Suprapubic skin (tissue), 4 donors: ENCODE data around the gene PRKN. TPM values are rescaled to one million over a fixed set of nuclear protein-coding genes. Genes with fewer than 3 reads are reported as not detected.
A peak's percentile ranks its signal among the peaks of the same experiment; 100 is the strongest.

Experiments used
- DNase-seq, 2 donors: peaks; one replicate each; pipeline ENCODE4 v3.0.0-alpha.2; 2019; ENCODE audit warnings: low spot score in 2 of 2
- H3K27ac ChIP-seq: fragments of 200-600 bp; sonication (generic); one replicate; pipeline ENCODE4 v1.5.1; 2019
- H3K27me3 ChIP-seq: fragments of 200-600 bp; sonication (generic); one replicate; pipeline ENCODE4 v1.5.1; 2019
- H3K36me3 ChIP-seq: fragments of 200-600 bp; sonication (generic); one replicate; pipeline ENCODE4 v1.5.1; 2019
- H3K4me1 ChIP-seq: fragments of 200-600 bp; sonication (generic); one replicate; pipeline ENCODE4 v1.5.1; 2019
- H3K4me3 ChIP-seq: fragments of 200-600 bp; sonication (generic); one replicate; pipeline ENCODE4 v1.5.1; 2019; ENCODE audit warnings: mild to moderate bottlenecking
- H3K9me3 ChIP-seq: fragments of 200-600 bp; sonication (generic); one replicate; pipeline ENCODE4 v1.5.1; 2019
- EP300 ChIP-seq: sonication (generic); formaldehyde crosslinking; IDR thresholded peaks from one replicate; pipeline ENCODE4 v1.6.1; 2017; ENCODE audit warnings: antibody characterized with exemption
- POLR2A ChIP-seq, 2 donors: fragments of 450-650 bp; IDR thresholded peaks; one replicate each; pipeline ENCODE4 v1.6.1; 2017; ENCODE audit warnings: antibody characterized with exemption in 2 of 2, mild to moderate bottlenecking in 2 of 2, moderate library complexity in 2 of 2
- POLR2AphosphoS5 ChIP-seq, 3 donors: sonication (generic); formaldehyde crosslinking; IDR thresholded peaks; one replicate each; pipeline ENCODE4 v1.6.1; 2017; ENCODE audit warnings: antibody characterized with exemption in 3 of 3
- WGBS: methylation state at CpG from one replicate; pipeline ENCODE4 v1.1.5; 2018; 5-methylcytosine and 5-hydroxymethylcytosine counted together
- total RNA-seq, 4 donors: library from RNA; depleted of rRNA; stranded (reverse); fragments of >200 nt; gene quantifications; one replicate each; pipeline ENCODE4 v1.1.0, GENCODE V29; 2016
- TF ChIP-seq, protein P1 (sequence below), 2 donors: fragments of 200-600 bp in 1 of 2; fragments of 450-650 bp in 1 of 2; sonication (generic) in 1 of 2; IDR thresholded peaks; one replicate each; pipeline ENCODE4 v1.5.1; 2016 to 2019; ENCODE audit warnings: antibody characterized with exemption in 2 of 2, mild to moderate bottlenecking in 1 of 2, moderate library complexity in 1 of 2

PRKN gene
- total RNA-seq, 4 donors from 2014 or later, result 7.2 to 22.8 (median 14.4) TPM

DNA sequence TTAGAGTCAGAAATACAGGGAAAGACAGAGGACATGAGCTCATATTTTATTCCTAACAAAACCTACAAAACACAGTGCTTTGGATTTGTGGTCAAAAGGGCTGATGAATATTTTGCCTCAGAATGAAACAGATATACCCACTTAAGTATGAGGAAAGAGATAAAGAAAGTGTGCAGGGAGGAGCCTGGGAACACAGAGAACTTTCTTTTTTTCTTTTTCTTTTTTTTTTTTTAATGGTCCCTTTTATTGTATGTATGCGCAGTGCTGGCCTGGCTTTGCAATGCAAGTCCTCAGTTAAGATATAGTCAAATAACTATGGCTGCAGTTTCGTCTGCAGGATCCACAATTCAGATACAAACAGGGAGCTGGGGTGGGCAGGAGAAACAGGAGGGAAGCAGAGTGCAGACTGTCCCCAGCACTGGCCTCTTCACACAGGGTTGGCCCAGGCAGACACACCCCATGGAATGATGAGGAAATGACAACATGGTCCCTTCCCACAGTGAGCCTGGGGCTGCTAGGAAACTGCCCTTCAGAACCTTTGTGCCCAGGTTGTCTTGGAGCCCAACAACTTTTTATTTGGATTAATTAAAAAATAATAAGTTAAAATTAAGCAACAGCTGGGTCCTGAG is 823.9 kb downstream of the PRKN start:
- Histone ChIP-seq H3K4me3 (no peak overlapping the region), H3K9me3 (no peaks in the 10 kb centered on the region), H3K4me1 (no peaks in the 10 kb centered on the region), H3K27ac (no peak overlapping the region), H3K27me3 (no peaks in the 10 kb centered on the region), H3K36me3 (no peaks in the 10 kb centered on the region)
- WGBS, result 88% methylated on average over 2 of the region's 2 CpGs
- TF ChIP-seq, protein P1, sequence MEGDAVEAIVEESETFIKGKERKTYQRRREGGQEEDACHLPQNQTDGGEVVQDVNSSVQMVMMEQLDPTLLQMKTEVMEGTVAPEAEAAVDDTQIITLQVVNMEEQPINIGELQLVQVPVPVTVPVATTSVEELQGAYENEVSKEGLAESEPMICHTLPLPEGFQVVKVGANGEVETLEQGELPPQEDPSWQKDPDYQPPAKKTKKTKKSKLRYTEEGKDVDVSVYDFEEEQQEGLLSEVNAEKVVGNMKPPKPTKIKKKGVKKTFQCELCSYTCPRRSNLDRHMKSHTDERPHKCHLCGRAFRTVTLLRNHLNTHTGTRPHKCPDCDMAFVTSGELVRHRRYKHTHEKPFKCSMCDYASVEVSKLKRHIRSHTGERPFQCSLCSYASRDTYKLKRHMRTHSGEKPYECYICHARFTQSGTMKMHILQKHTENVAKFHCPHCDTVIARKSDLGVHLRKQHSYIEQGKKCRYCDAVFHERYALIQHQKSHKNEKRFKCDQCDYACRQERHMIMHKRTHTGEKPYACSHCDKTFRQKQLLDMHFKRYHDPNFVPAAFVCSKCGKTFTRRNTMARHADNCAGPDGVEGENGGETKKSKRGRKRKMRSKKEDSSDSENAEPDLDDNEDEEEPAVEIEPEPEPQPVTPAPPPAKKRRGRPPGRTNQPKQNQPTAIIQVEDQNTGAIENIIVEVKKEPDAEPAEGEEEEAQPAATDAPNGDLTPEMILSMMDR (IDR thresholded peaks at IDR 0.05), result no peak
- no peak for TF ChIP-seq POLR2A (IDR thresholded peaks at IDR 0.05)
- TF ChIP-seq EP300, result no peak
- no peak for TF ChIP-seq POLR2AphosphoS5 (IDR thresholded peaks at IDR 0.05)
- no peak for DNase-seq

DNA sequence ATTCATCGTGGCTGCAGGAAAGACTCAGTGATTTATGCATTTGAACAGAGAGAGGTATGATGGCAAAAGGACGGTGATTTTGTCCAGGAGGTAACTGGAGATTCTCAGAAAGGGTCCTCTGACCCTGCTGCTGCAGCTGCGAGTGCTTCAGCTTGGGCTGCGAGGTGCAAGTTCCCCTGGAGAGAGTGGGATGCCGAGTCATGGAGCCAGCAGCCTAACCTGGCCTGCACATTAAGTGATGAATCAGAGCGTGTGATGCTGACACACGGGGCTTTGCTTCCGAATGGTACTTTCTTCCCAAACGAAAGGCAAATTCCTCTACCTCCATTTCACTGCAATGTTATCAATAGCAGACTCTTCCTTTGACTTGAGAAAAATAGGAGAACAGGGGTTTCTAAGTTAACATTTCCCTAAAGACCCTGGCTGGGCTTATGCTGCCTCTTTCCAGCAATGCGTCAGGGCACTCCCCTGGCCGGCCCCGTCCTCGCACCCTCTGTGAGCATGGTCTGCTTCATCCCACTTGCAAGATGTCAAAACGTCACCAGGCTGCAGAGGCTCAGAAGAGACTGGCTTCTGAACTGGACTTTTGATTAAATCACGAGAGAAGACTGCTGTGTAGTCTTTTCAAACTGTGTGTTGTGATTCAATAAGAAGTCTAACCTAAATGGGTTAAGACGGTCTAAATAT is 825.7 kb downstream of the PRKN start:
- Histone ChIP-seq H3K27me3 (no peaks in the 10 kb centered on the region), H3K4me1 (no peaks in the 10 kb centered on the region), H3K27ac (no peak overlapping the region), H3K36me3 (no peaks in the 10 kb centered on the region), H3K9me3 (no peaks in the 10 kb centered on the region), H3K4me3 (no peak overlapping the region)
- WGBS, result 70% methylated on average over 15 of the region's 16 CpGs
- DNase-seq, result no peak
- TF ChIP-seq POLR2A (IDR thresholded peaks at IDR 0.05), result no peak
- TF ChIP-seq POLR2AphosphoS5 (IDR thresholded peaks at IDR 0.05), result no peak
- TF ChIP-seq, protein P1 (IDR thresholded peaks at IDR 0.05), result no peak
- TF ChIP-seq EP300, result no peak

DNA sequence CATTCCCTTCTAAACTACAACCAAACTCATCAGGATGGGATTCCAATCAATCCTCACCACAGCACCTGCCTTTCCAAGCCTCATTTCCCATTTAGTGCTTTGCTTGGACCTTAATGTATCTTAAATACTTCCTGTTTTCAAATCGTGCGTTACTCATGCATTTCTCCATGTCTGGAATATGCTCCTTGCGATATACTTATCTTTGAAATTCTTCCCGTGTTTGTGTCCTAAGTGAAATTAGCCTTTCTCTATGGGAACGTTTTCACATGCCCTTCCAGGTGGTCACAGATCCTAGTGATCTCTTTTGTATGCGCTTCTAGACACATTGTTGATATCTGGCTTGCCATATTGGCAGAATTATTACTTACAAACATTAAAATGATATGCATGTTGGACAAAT is 833.1 kb downstream of the PRKN start:
- WGBS, result 81% methylated on average over 6 of the region's 6 CpGs
- Histone ChIP-seq H3K4me1 (peaks cover 10% of the 10 kb centered on the region), H3K27me3 (no peaks in the 10 kb centered on the region), H3K4me3 (no peak overlapping the region), H3K27ac (no peak overlapping the region), H3K9me3 (no peaks in the 10 kb centered on the region), H3K36me3 (no peaks in the 10 kb centered on the region)
- TF ChIP-seq, protein P1 (IDR thresholded peaks at IDR 0.05), result no peak
- TF ChIP-seq EP300, result no peak
- no peak for TF ChIP-seq POLR2AphosphoS5 (IDR thresholded peaks at IDR 0.05)
- TF ChIP-seq POLR2A (IDR thresholded peaks at IDR 0.05), result no peak
- no peak for DNase-seq

DNA sequence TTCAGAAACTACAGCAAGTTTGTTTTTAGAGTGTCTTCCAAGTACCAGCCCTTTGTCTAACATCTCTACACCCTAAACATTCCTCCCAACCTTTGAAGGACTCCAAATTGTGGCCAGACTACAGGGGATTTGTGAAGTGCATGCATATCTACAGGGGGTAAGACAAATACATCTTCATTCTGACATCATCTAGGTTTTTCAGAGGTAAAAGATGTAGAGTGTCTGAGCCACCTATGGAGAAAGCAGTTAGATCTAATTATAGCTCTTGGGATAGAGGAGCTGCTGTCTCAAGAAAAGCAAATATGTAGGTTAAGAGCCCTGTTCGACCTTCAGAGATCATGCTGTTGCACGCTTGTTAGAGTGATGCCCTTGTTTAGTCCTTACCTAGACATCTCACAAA is 836.0 kb downstream of the PRKN start:
- TF ChIP-seq, protein P1 (IDR thresholded peaks at IDR 0.05), result no peak
- no peak for TF ChIP-seq POLR2AphosphoS5 (IDR thresholded peaks at IDR 0.05)
- no peak for TF ChIP-seq POLR2A (IDR thresholded peaks at IDR 0.05)
- no peak for TF ChIP-seq EP300
- Histone ChIP-seq H3K27ac (no peak overlapping the region), H3K4me3 (no peak overlapping the region), H3K9me3 (no peaks in the 10 kb centered on the region), H3K36me3 (no peaks in the 10 kb centered on the region), H3K27me3 (no peaks in the 10 kb centered on the region), H3K4me1 (peaks cover 10% of the 10 kb centered on the region)
- WGBS, result 92% methylated on average over 2 of the region's 2 CpGs
- no peak for DNase-seq

DNA sequence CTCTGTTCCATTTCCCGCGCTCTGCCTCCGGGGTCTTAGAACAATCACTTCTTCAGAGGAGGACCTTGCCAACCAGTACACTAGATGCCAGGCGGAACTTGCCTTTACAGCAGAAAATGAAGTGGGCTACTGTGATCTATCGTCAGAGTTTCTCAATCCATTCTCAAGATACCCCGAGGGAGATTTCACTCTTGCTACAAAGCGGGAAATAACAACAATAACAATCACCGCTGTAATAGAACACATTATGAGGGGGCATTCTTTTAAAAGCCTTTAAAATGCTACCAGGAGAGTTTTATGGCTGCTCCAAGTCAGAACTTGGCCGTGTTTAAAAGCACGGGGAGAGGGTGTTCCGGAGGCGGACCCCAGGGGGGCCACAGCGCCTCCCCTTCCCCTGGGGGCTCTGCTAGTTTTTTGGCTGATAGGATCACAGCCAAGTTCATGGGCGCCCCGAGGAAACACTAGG is 836.7 kb downstream of the PRKN start:
- H3K27me3 ChIP-seq, result no peaks in the 10 kb centered on the region
- H3K9me3 ChIP-seq, result no peaks in the 10 kb centered on the region
- 32% methylated on average over 15 of the region's 15 CpGs for WGBS
- no peak for DNase-seq
- H3K4me3 ChIP-seq, result peak overlapping the region; percentile 11
- no peaks in the 10 kb centered on the region for H3K36me3 ChIP-seq
- H3K4me1 ChIP-seq, result peaks cover 10% of the 10 kb centered on the region
- TF ChIP-seq POLR2A (IDR thresholded peaks at IDR 0.05), result no peak
- no peak for TF ChIP-seq POLR2AphosphoS5 (IDR thresholded peaks at IDR 0.05)
- no peak overlapping the region for H3K27ac ChIP-seq
